Measurements from ENCODE around the gene FNDC3B.

FNDC3B gene

GRCh38 chr3:172138792-172139507 is 99.6 kb downstream of the FNDC3B start:
- H3K27ac Mint-ChIP-seq, result peak overlapping the region; percentile 79
- ATAC-seq (peak; percentile 70), DNase-seq (peak; percentile 48)
- H3K4me1 Mint-ChIP-seq, result peaks cover 79% of the 10 kb centered on the region
- no peaks in the 10 kb centered on the region for H3K9me3 Mint-ChIP-seq
- peaks cover 10% of the 10 kb centered on the region for H3K36me3 Mint-ChIP-seq (ENCODE audit: low read depth)
- H3K27me3 Mint-ChIP-seq, result no peaks in the 10 kb centered on the region
- H3K4me3 Mint-ChIP-seq, result peak overlapping the region; percentile 0

GRCh38 chr3:172139528-172140276 is 100.3 kb downstream of the FNDC3B start:
- DNase-seq, result no peak
- Mint-ChIP-seq H3K36me3 (ENCODE audit: low read depth) (peaks cover 10% of the 10 kb centered on the region), H3K27ac (peak overlapping the region; percentile 33), H3K4me3 (no peak overlapping the region), H3K27me3 (no peaks in the 10 kb centered on the region), H3K9me3 (no peaks in the 10 kb centered on the region), H3K4me1 (peaks cover 82% of the 10 kb centered on the region)
- ATAC-seq, result no peak

- no peak for ATAC-seq
- Mint-ChIP-seq H3K27ac (peak overlapping the region; percentile 33), H3K4me3 (no peak overlapping the region), H3K4me1 (peaks cover 87% of the 10 kb centered on the region), H3K27me3 (no peaks in the 10 kb centered on the region), H3K36me3 (ENCODE audit: low read depth) (peaks cover 6% of the 10 kb centered on the region), H3K9me3 (no peaks in the 10 kb centered on the region)
- DNase-seq, result no peak
Observed at GRCh38 chr3:172140499-172141391, 101.4 kb downstream of the FNDC3B start.

GRCh38 chr3:172142051-172142863 is 102.9 kb downstream of the FNDC3B start:
- H3K27me3 Mint-ChIP-seq, result no peaks in the 10 kb centered on the region
- no peak overlapping the region for H3K4me3 Mint-ChIP-seq
- H3K9me3 Mint-ChIP-seq, result no peaks in the 10 kb centered on the region
- H3K4me1 Mint-ChIP-seq, result peaks cover 81% of the 10 kb centered on the region
- peak overlapping the region; percentile 13 for H3K27ac Mint-ChIP-seq
- H3K36me3 Mint-ChIP-seq (ENCODE audit: low read depth), result peaks cover 3% of the 10 kb centered on the region
- ATAC-seq (peak; percentile 34), DNase-seq (no peak)

- DNase-seq, result no peak
- Mint-ChIP-seq H3K4me3 (no peak overlapping the region), H3K9me3 (no peaks in the 10 kb centered on the region), H3K4me1 (peaks cover 81% of the 10 kb centered on the region), H3K27me3 (no peaks in the 10 kb centered on the region), H3K36me3 (ENCODE audit: low read depth) (peaks cover 3% of the 10 kb centered on the region), H3K27ac (no peak overlapping the region)
- no peak for ATAC-seq
Observed at GRCh38 chr3:172142864-172143451, 103.6 kb downstream of the FNDC3B start.

GRCh38 chr3:172143739-172144497 is 104.5 kb downstream of the FNDC3B start:
- Mint-ChIP-seq H3K4me3 (no peak overlapping the region), H3K36me3 (ENCODE audit: low read depth) (peaks cover 3% of the 10 kb centered on the region), H3K27me3 (no peaks in the 10 kb centered on the region), H3K27ac (no peak overlapping the region), H3K9me3 (no peaks in the 10 kb centered on the region), H3K4me1 (peaks cover 82% of the 10 kb centered on the region)
- no peak for ATAC-seq
- no peak for DNase-seq

- H3K4me3 Mint-ChIP-seq, result no peak overlapping the region
- no peaks in the 10 kb centered on the region for H3K9me3 Mint-ChIP-seq
- H3K4me1 Mint-ChIP-seq, result peaks cover 80% of the 10 kb centered on the region
- H3K36me3 Mint-ChIP-seq (ENCODE audit: low read depth), result peaks cover 3% of the 10 kb centered on the region
- ATAC-seq (no peak), DNase-seq (no peak)
- H3K27me3 Mint-ChIP-seq, result no peaks in the 10 kb centered on the region
- no peak overlapping the region for H3K27ac Mint-ChIP-seq
Observed at GRCh38 chr3:172144601-172145000, 105.2 kb downstream of the FNDC3B start.

GRCh38 chr3:172145031-172145686 is 105.8 kb downstream of the FNDC3B start:
- ATAC-seq, result peak; percentile 45

GRCh38 chr3:172146349-172146748 is 107.0 kb downstream of the FNDC3B start:
- Mint-ChIP-seq H3K36me3 (ENCODE audit: low read depth) (peaks cover 3% of the 10 kb centered on the region), H3K9me3 (no peaks in the 10 kb centered on the region), H3K27ac (no peak overlapping the region), H3K4me1 (peaks cover 65% of the 10 kb centered on the region), H3K4me3 (no peak overlapping the region), H3K27me3 (no peaks in the 10 kb centered on the region)
- DNase-seq (no peak), ATAC-seq (no peak)

More at GRCh38 chr3:172145031-172145686, 105.8 kb downstream of the FNDC3B start:
- peaks cover 75% of the 10 kb centered on the region for H3K4me1 Mint-ChIP-seq
- DNase-seq, result no peak
- H3K4me3 Mint-ChIP-seq, result no peak overlapping the region
- H3K27ac Mint-ChIP-seq, result peak overlapping the region; percentile 28
- H3K9me3 Mint-ChIP-seq, result no peaks in the 10 kb centered on the region
- H3K27me3 Mint-ChIP-seq, result no peaks in the 10 kb centered on the region
- H3K36me3 Mint-ChIP-seq (ENCODE audit: low read depth), result peaks cover 3% of the 10 kb centered on the region

- Mint-ChIP-seq H3K4me1 (peaks cover 59% of the 10 kb centered on the region), H3K27ac (no peak overlapping the region)
- ATAC-seq, result no peak
Observed at GRCh38 chr3:172147113-172147818, 107.9 kb downstream of the FNDC3B start.

GRCh38 chr3:172148241-172148640 is 108.9 kb downstream of the FNDC3B start:
- Mint-ChIP-seq H3K4me3 (no peak overlapping the region), H3K27ac (no peak overlapping the region), H3K27me3 (peaks cover 4% of the 10 kb centered on the region), H3K36me3 (ENCODE audit: low read depth) (peaks cover 3% of the 10 kb centered on the region), H3K4me1 (peaks cover 60% of the 10 kb centered on the region), H3K9me3 (no peaks in the 10 kb centered on the region)
- ATAC-seq (no peak), DNase-seq (no peak)

More at GRCh38 chr3:172147113-172147818, 107.9 kb downstream of the FNDC3B start:
- Mint-ChIP-seq H3K9me3 (no peaks in the 10 kb centered on the region), H3K27me3 (peaks cover 2% of the 10 kb centered on the region), H3K4me3 (no peak overlapping the region), H3K36me3 (ENCODE audit: low read depth) (peaks cover 3% of the 10 kb centered on the region)
- DNase-seq, result no peak
